ENCODE results near the gene SPDEF.

SPDEF gene

DNA sequence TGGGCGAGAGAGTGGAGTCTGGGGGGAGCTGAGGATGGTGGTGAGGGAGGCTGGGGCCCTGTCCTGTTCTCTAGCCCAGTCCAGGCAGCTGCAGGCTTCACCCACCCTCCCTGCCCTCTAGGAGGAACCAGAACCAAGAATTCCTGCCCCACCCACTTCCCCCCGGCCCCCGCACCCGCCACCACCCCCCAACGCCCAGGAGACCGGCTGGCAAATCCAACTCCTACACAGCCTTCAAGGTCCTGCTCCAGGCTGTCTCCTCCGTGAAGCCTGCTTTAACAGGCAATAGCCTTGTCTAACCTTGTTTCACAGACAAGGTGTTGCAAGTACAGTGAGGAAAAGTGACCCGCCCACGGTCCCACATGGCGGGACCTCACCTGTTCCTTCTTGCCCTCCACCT, 2.4 kb downstream of the SPDEF start:
- H3K4me3 ChIP-seq (ENCODE audit: severe bottlenecking), result no peak overlapping the region
- no peak overlapping the region for H3K27ac ChIP-seq (ENCODE audit: poor library complexity, severe bottlenecking)
- H3K9me3 ChIP-seq (ENCODE audit: severe bottlenecking), result peaks cover 5% of the 10 kb centered on the region
- no peaks in the 10 kb centered on the region for H3K36me3 ChIP-seq (ENCODE audit: low read depth)
- DNase-seq (ENCODE audit: low spot score), result no peak
- peaks cover 21% of the 10 kb centered on the region for H3K4me1 ChIP-seq (ENCODE audit: insufficient read depth, poor library complexity, severe bottlenecking)
- TF ChIP-seq, protein P1, sequence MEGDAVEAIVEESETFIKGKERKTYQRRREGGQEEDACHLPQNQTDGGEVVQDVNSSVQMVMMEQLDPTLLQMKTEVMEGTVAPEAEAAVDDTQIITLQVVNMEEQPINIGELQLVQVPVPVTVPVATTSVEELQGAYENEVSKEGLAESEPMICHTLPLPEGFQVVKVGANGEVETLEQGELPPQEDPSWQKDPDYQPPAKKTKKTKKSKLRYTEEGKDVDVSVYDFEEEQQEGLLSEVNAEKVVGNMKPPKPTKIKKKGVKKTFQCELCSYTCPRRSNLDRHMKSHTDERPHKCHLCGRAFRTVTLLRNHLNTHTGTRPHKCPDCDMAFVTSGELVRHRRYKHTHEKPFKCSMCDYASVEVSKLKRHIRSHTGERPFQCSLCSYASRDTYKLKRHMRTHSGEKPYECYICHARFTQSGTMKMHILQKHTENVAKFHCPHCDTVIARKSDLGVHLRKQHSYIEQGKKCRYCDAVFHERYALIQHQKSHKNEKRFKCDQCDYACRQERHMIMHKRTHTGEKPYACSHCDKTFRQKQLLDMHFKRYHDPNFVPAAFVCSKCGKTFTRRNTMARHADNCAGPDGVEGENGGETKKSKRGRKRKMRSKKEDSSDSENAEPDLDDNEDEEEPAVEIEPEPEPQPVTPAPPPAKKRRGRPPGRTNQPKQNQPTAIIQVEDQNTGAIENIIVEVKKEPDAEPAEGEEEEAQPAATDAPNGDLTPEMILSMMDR (IDR thresholded peaks at IDR 0.05; ENCODE audit: poor library complexity, severe bottlenecking), result no peak
- no peaks in the 10 kb centered on the region for H3K27me3 ChIP-seq (ENCODE audit: insufficient read depth, poor library complexity, severe bottlenecking)
- no peak for ATAC-seq (ENCODE audit: low read depth)

DNA sequence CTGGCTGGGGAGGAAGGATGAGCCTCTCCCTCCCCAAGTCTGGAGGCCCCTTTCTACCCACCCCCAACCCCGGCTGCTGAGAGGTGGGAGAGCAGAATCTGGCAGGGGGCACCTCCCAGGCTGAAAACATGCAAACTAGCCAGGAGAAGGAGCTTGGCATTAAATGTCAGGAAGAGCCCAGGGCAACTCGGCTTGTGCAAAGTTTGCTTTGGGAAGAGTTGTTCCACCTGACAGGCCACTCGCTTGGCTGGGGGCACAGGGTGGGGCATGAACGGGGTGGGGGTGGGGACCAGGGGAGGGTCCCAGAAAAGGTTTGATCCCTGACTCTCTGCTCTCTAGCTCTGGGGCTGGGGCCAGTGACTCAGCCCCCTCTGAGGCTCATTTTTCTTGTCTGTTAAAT, 3.0 kb downstream of the SPDEF start:
- no peak for DNase-seq (ENCODE audit: low spot score)
- ATAC-seq (ENCODE audit: low read depth), result no peak
- Histone ChIP-seq H3K4me1 (ENCODE audit: insufficient read depth, poor library complexity, severe bottlenecking) (peaks cover 21% of the 10 kb centered on the region), H3K9me3 (ENCODE audit: severe bottlenecking) (peaks cover 3% of the 10 kb centered on the region), H3K36me3 (ENCODE audit: low read depth) (no peaks in the 10 kb centered on the region), H3K27me3 (ENCODE audit: insufficient read depth, poor library complexity, severe bottlenecking) (no peaks in the 10 kb centered on the region), H3K4me3 (ENCODE audit: severe bottlenecking) (no peak overlapping the region), H3K27ac (ENCODE audit: poor library complexity, severe bottlenecking) (no peak overlapping the region)
- TF ChIP-seq, protein P1 (IDR thresholded peaks at IDR 0.05; ENCODE audit: poor library complexity, severe bottlenecking), result no peak

GRCh38 chr6:34552620-34553019, 3.5 kb downstream of the SPDEF start:
- Histone ChIP-seq H3K4me1 (ENCODE audit: insufficient read depth, poor library complexity, severe bottlenecking) (peaks cover 21% of the 10 kb centered on the region), H3K4me3 (ENCODE audit: severe bottlenecking) (no peak overlapping the region), H3K36me3 (ENCODE audit: low read depth) (no peaks in the 10 kb centered on the region), H3K9me3 (ENCODE audit: severe bottlenecking) (no peaks in the 10 kb centered on the region), H3K27me3 (ENCODE audit: insufficient read depth, poor library complexity, severe bottlenecking) (no peaks in the 10 kb centered on the region), H3K27ac (ENCODE audit: poor library complexity, severe bottlenecking) (no peak overlapping the region)
- DNase-seq (ENCODE audit: low spot score) (no peak), ATAC-seq (ENCODE audit: low read depth) (no peak)
- TF ChIP-seq, protein P1 (IDR thresholded peaks at IDR 0.05; ENCODE audit: poor library complexity, severe bottlenecking), result no peak

DNA sequence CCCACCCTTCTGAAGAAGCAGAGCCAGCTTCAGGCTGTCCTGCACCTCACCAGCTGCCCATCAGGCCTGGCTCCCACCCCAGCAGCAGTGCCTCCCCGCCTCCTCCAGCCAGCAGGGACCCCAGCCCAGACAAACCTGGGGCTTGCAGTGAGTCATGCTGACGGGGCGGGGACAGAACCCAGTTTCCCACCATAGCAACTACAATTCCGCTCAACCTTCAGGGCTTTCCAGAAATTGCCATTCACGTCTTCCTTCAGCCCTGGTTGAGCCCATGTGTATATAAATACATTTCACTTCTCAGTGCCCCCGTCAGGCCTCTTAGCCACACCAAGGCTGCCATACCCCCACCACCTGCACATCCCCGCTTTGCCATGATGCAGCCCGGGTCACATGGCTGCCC, 4.4 kb downstream of the SPDEF start:
- Histone ChIP-seq H3K27ac (ENCODE audit: poor library complexity, severe bottlenecking) (no peak overlapping the region), H3K27me3 (ENCODE audit: insufficient read depth, poor library complexity, severe bottlenecking) (no peaks in the 10 kb centered on the region), H3K36me3 (ENCODE audit: low read depth) (no peaks in the 10 kb centered on the region), H3K4me1 (ENCODE audit: insufficient read depth, poor library complexity, severe bottlenecking) (peaks cover 21% of the 10 kb centered on the region), H3K4me3 (ENCODE audit: severe bottlenecking) (no peak overlapping the region), H3K9me3 (ENCODE audit: severe bottlenecking) (no peaks in the 10 kb centered on the region)
- DNase-seq (ENCODE audit: low spot score), result no peak
- TF ChIP-seq, protein P1 (IDR thresholded peaks at IDR 0.05; ENCODE audit: poor library complexity, severe bottlenecking), result no peak
- no peak for ATAC-seq (ENCODE audit: low read depth)

- Histone ChIP-seq H3K4me1 (ENCODE audit: insufficient read depth, poor library complexity, severe bottlenecking) (peaks cover 13% of the 10 kb centered on the region), H3K27ac (ENCODE audit: poor library complexity, severe bottlenecking) (no peak overlapping the region)
Measured at GRCh38 chr6:34549804-34550202, 6.3 kb downstream of the SPDEF start.

More at GRCh38 chr6:34549804-34550202, 6.3 kb downstream of the SPDEF start:
- TF ChIP-seq, protein P1 (IDR thresholded peaks at IDR 0.05; ENCODE audit: poor library complexity, severe bottlenecking), result no peak
- no peak for DNase-seq (ENCODE audit: low spot score)
- Histone ChIP-seq H3K4me3 (ENCODE audit: severe bottlenecking) (no peak overlapping the region), H3K36me3 (ENCODE audit: low read depth) (no peaks in the 10 kb centered on the region), H3K27me3 (ENCODE audit: insufficient read depth, poor library complexity, severe bottlenecking) (no peaks in the 10 kb centered on the region), H3K9me3 (ENCODE audit: severe bottlenecking) (no peaks in the 10 kb centered on the region)
- ATAC-seq (ENCODE audit: low read depth), result no peak
